Vagina (tissue), 2 donors: ENCODE results near the gene AGBL4. TPM values are rescaled to one million over a fixed set of nuclear protein-coding genes. Genes with fewer than 3 reads are reported as not detected.

Experiments used
- DNase-seq, 2 donors: peaks; one replicate each; pipeline ENCODE4 v3.0.0-alpha.2; 2017; ENCODE audit errors: extremely low spot score in 2 of 2
- H3K27ac ChIP-seq: fragments of 200-600 bp; sonication (generic); one replicate; pipeline ENCODE4 v1.5.1; 2019
- H3K27me3 ChIP-seq: fragments of 200-600 bp; sonication (generic); one replicate; pipeline ENCODE4 v1.5.1; 2019
- H3K36me3 ChIP-seq, 2 donors: fragments of 200-600 bp; sonication (generic); one replicate each; pipeline ENCODE4 v1.5.1; 2017 to 2019
- H3K4me1 ChIP-seq: fragments of 200-600 bp; sonication (generic); one replicate; pipeline ENCODE4 v1.5.1; 2019
- H3K4me3 ChIP-seq, 2 donors: fragments of 200-600 bp; sonication (generic); 1 replicate in 1 of 2; 2 replicates in 1 of 2; pipeline ENCODE4 v1.5.1; 2016 to 2019
- H3K9me3 ChIP-seq: fragments of 200-600 bp; sonication (generic); one replicate; pipeline ENCODE4 v1.5.1; 2019
- POLR2A ChIP-seq, 2 donors: fragments of 450-650 bp; IDR thresholded peaks; one replicate each; pipeline ENCODE4 v1.6.1; 2017; ENCODE audit warnings: antibody characterized with exemption in 2 of 2, mild to moderate bottlenecking in 2 of 2, moderate library complexity in 2 of 2
- POLR2AphosphoS5 ChIP-seq, 2 donors: sonication (generic); formaldehyde crosslinking; IDR thresholded peaks; one replicate each; pipeline ENCODE4 v1.9.0; 2017; ENCODE audit warnings: antibody characterized with exemption in 2 of 2, mild to moderate bottlenecking in 2 of 2, low read depth in 1 of 2; ENCODE audit not compliant: insufficient read depth in 1 of 2
- intact Hi-C: fragments of 100-400 bp; cut with DNase I; formaldehyde crosslinking; loops from one replicate; pipeline ENCODE4 v1.15.1; 2023
- total RNA-seq: library from RNA; depleted of rRNA; stranded (reverse); fragments of >200 nt; gene quantifications from one replicate; pipeline ENCODE4 v1.2.3, GENCODE V29; 2016
- TF ChIP-seq, protein P1 (sequence below), 3 experiments: fragments of 450-650 bp in 2 of 3; fragments of 200-600 bp in 1 of 3; sonication (generic) in 1 of 3; IDR thresholded peaks; one replicate each; pipeline ENCODE4 v1.5.1; 2017 to 2019; ENCODE audit warnings: antibody characterized with exemption in 3 of 3, mild to moderate bottlenecking in 2 of 3, moderate library complexity in 2 of 3

Gene AGBL4
- total RNA-seq, 1 donor from 2014 or later, result not detected

DNA sequence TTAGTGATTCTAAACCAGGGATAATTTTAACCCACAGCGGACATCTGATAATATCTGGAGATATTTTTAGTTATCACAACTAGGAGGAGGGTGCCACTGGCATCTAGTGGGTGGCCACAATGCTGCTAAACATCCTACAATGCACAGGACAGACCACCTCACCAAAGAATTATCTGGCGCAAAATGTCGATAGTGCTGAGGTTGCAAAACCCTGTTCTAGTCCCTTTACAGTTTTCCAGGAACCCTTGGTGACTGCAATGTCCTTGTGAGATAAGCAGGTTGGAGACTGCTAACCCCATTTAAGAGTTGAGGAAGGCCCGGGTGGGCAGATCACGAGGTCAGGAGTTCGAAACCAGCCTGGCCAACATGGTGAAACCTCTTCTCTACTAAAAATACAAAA lies 1083.9 kb downstream of the AGBL4 start:
- no peaks in the 10 kb centered on the region for H3K9me3 ChIP-seq
- TF ChIP-seq, protein P1, sequence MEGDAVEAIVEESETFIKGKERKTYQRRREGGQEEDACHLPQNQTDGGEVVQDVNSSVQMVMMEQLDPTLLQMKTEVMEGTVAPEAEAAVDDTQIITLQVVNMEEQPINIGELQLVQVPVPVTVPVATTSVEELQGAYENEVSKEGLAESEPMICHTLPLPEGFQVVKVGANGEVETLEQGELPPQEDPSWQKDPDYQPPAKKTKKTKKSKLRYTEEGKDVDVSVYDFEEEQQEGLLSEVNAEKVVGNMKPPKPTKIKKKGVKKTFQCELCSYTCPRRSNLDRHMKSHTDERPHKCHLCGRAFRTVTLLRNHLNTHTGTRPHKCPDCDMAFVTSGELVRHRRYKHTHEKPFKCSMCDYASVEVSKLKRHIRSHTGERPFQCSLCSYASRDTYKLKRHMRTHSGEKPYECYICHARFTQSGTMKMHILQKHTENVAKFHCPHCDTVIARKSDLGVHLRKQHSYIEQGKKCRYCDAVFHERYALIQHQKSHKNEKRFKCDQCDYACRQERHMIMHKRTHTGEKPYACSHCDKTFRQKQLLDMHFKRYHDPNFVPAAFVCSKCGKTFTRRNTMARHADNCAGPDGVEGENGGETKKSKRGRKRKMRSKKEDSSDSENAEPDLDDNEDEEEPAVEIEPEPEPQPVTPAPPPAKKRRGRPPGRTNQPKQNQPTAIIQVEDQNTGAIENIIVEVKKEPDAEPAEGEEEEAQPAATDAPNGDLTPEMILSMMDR (IDR thresholded peaks at IDR 0.05), result no peak
- TF ChIP-seq POLR2A (IDR thresholded peaks at IDR 0.05) (no peak), POLR2AphosphoS5 (IDR thresholded peaks at IDR 0.05; ENCODE audit: insufficient read depth in 1 of 2, low read depth in 1 of 2) (no peak)
- intact Hi-C loops, result no loop called here
- no peak for DNase-seq
- no peaks in the 10 kb centered on the region for H3K27me3 ChIP-seq
- H3K36me3 ChIP-seq, result no peaks in the 10 kb centered on the region
- no peak overlapping the region for H3K4me3 ChIP-seq
- H3K27ac ChIP-seq, result no peak overlapping the region
- H3K4me1 ChIP-seq, result no peaks in the 10 kb centered on the region

DNA sequence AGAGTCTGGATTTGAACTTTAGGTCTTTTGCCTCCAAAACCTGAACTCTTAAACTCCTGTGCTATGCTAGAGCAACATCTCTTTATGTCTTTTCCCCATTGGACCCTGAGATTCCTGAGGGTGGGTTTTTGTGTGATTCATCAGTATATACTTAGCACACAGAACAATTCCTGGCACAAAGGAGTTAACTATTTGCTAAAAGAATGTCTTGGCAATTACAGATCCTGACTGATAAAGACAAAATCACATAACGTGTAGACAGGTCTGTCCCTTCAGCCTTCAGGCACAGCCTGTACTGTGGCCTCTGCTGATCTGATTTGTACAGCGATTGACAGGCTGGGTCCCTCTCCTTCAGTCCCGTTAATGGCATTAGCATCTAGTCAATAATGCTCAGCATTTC lies 1084.7 kb downstream of the AGBL4 start:
- no peaks in the 10 kb centered on the region for H3K36me3 ChIP-seq
- H3K4me3 ChIP-seq, result no peak overlapping the region
- intact Hi-C loops, result no loop called here
- no peak overlapping the region for H3K27ac ChIP-seq
- TF ChIP-seq POLR2A (IDR thresholded peaks at IDR 0.05), result no peak
- no peak for TF ChIP-seq POLR2AphosphoS5 (IDR thresholded peaks at IDR 0.05; ENCODE audit: insufficient read depth in 1 of 2, low read depth in 1 of 2)
- TF ChIP-seq, protein P1 (IDR thresholded peaks at IDR 0.05), result no peak
- H3K27me3 ChIP-seq, result no peaks in the 10 kb centered on the region
- no peaks in the 10 kb centered on the region for H3K9me3 ChIP-seq
- DNase-seq, result no peak
- H3K4me1 ChIP-seq, result no peaks in the 10 kb centered on the region

DNA sequence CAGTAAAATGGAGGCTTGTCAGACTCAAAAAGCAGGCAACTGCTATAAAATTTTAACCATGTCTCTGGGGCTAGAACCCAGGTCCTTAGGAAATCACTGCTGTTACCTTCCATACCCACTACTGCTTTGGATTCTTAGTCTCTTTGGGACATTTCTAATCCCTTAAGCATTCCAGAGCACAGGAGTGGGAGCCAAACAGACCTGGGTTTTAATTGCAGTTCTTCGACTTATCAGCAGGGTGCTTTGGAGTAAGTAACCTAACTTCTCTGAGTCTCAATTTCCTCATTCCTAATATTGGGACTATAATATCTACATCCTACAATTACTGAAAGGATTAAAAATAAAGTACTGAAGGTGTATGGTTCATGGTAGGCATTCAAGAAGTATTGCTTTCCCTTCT lies 1086.0 kb downstream of the AGBL4 start:
- H3K27ac ChIP-seq, result no peak overlapping the region
- H3K4me3 ChIP-seq, result no peak overlapping the region
- H3K27me3 ChIP-seq, result no peaks in the 10 kb centered on the region
- no peaks in the 10 kb centered on the region for H3K36me3 ChIP-seq
- TF ChIP-seq POLR2A (IDR thresholded peaks at IDR 0.05) (no peak), POLR2AphosphoS5 (IDR thresholded peaks at IDR 0.05; ENCODE audit: insufficient read depth in 1 of 2, low read depth in 1 of 2) (no peak)
- TF ChIP-seq, protein P1 (IDR thresholded peaks at IDR 0.05), result no peak
- DNase-seq, result no peak
- no peaks in the 10 kb centered on the region for H3K9me3 ChIP-seq
- no peaks in the 10 kb centered on the region for H3K4me1 ChIP-seq
- intact Hi-C loops, result no loop called here

DNA sequence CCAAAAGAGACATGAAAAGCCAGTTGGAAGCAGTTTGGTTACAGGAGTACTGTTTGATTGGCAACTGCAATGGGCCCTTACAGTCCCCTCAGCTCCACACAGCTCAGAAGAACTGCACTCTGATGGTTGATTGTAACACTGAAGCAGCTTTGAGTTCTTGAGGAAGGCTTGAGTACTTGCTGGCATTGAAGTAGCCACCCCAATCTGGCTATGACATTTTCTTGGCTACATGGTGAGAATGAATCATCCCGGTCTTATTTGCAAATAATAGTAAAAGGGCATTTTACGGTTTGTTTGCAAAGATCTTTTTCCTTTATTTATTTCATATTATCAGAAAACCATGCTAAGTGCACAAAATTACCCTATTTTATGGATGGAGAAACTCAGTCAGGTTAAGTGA lies 1087.3 kb downstream of the AGBL4 start:
- Histone ChIP-seq H3K9me3 (no peaks in the 10 kb centered on the region), H3K4me1 (peaks cover 11% of the 10 kb centered on the region), H3K36me3 (no peaks in the 10 kb centered on the region), H3K4me3 (no peak overlapping the region), H3K27me3 (no peaks in the 10 kb centered on the region), H3K27ac (no peak overlapping the region)
- TF ChIP-seq, protein P1 (IDR thresholded peaks at IDR 0.05), result no peak
- TF ChIP-seq POLR2AphosphoS5 (IDR thresholded peaks at IDR 0.05; ENCODE audit: insufficient read depth in 1 of 2, low read depth in 1 of 2) (no peak), POLR2A (IDR thresholded peaks at IDR 0.05) (no peak)
- intact Hi-C loops, result no loop called here
- DNase-seq, result no peak

DNA sequence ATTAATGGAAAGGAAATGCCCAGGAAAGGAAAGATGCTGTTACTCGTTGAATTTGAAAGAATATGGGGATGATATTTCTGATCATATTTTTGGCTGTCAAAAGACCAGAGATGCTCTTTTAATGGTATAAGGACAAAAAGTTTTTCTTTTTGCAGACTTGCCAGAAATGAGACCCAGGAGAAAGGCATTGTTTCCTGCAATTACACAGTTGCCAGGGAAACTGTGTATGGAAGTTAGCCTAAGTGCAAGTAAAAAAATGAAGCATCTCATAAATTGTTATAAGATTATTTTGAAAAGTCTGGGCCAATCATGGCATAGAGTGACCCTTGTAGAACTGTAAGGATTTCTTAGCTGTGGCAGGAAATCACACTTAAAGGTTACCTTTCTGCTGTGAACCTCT lies 1091.4 kb downstream of the AGBL4 start:
- intact Hi-C loops, result no loop called here
- H3K4me3 ChIP-seq, result no peak overlapping the region
- no peaks in the 10 kb centered on the region for H3K9me3 ChIP-seq
- peaks cover 14% of the 10 kb centered on the region for H3K4me1 ChIP-seq
- H3K27me3 ChIP-seq, result no peaks in the 10 kb centered on the region
- TF ChIP-seq POLR2A (IDR thresholded peaks at IDR 0.05) (no peak), POLR2AphosphoS5 (IDR thresholded peaks at IDR 0.05; ENCODE audit: insufficient read depth in 1 of 2, low read depth in 1 of 2) (no peak)
- TF ChIP-seq, protein P1 (IDR thresholded peaks at IDR 0.05), result no peak
- H3K27ac ChIP-seq, result no peak overlapping the region
- DNase-seq, result no peak
- no peaks in the 10 kb centered on the region for H3K36me3 ChIP-seq
